ENCODE results near the gene PPP6R3.

The PPP6R3 gene

GRCh38 chr11:68495220-68495729, 34.7 kb downstream of the PPP6R3 start:
- DNase-seq, result no peak

- DNase-seq, result no peak
Observed at GRCh38 chr11:68495872-68496271, 35.3 kb downstream of the PPP6R3 start.

GRCh38 chr11:68497761-68498160, 37.2 kb downstream of the PPP6R3 start:
- no peak for DNase-seq

- DNase-seq, result no peak
Observed at GRCh38 chr11:68498321-68498720, 37.8 kb downstream of the PPP6R3 start.

- DNase-seq, result no peak
Observed at GRCh38 chr11:68498903-68499883, 38.6 kb downstream of the PPP6R3 start.

- no peak for DNase-seq
Observed at GRCh38 chr11:68500206-68500605, 39.7 kb downstream of the PPP6R3 start.

- DNase-seq, result no peak
Observed at GRCh38 chr11:68501813-68502212, 41.3 kb downstream of the PPP6R3 start.

GRCh38 chr11:68503251-68503687, 42.7 kb downstream of the PPP6R3 start:
- no peak for DNase-seq

GRCh38 chr11:68503792-68504191, 43.2 kb downstream of the PPP6R3 start:
- DNase-seq, result no peak

- DNase-seq, result no peak
Observed at GRCh38 chr11:68504432-68505066, 44.0 kb downstream of the PPP6R3 start.

GRCh38 chr11:68505596-68505995, 45.0 kb downstream of the PPP6R3 start:
- peak; percentile 28 for DNase-seq

GRCh38 chr11:68506908-68507307, 46.4 kb downstream of the PPP6R3 start:
- DNase-seq, result no peak

- DNase-seq, result peak; percentile 33
Observed at GRCh38 chr11:68508425-68508824, 47.9 kb downstream of the PPP6R3 start.

GRCh38 chr11:68509066-68509465, 48.5 kb downstream of the PPP6R3 start:
- peak; percentile 51 for DNase-seq

- DNase-seq, result no peak
Observed at GRCh38 chr11:68513930-68514487, 53.5 kb downstream of the PPP6R3 start.

- DNase-seq, result no peak
Observed at GRCh38 chr11:68517121-68517741, 56.7 kb downstream of the PPP6R3 start.

GRCh38 chr11:68518191-68518590, 57.6 kb downstream of the PPP6R3 start:
- DNase-seq, result no peak

- no peak for DNase-seq
Observed at GRCh38 chr11:68521969-68522652, 61.6 kb downstream of the PPP6R3 start.

- DNase-seq, result no peak
Observed at GRCh38 chr11:68523033-68523432, 62.5 kb downstream of the PPP6R3 start.

- DNase-seq, result no peak
Observed at GRCh38 chr11:68523743-68524142, 63.2 kb downstream of the PPP6R3 start.

- no peak for DNase-seq
Observed at GRCh38 chr11:68524213-68524612, 63.7 kb downstream of the PPP6R3 start.

GRCh38 chr11:68524681-68525080, 64.1 kb downstream of the PPP6R3 start:
- no peak for DNase-seq
